Stimulated activated CD4-positive, alpha-beta T cell treated with anti-CD3 and anti-CD28 coated beads, Interleukin-1b, Interleukin-23, amount 100 ng/mL, for 24 hours (primary cell): ENCODE measurements around the gene ADARB1.

Experiments
- DNase-seq, 4 experiments: peaks; one replicate each; pipeline ENCODE4 v3.0.0-alpha.2; 2020; ENCODE audit warnings: low read depth in 4 of 4, low spot score in 1 of 4

The ADARB1 gene

DNA sequence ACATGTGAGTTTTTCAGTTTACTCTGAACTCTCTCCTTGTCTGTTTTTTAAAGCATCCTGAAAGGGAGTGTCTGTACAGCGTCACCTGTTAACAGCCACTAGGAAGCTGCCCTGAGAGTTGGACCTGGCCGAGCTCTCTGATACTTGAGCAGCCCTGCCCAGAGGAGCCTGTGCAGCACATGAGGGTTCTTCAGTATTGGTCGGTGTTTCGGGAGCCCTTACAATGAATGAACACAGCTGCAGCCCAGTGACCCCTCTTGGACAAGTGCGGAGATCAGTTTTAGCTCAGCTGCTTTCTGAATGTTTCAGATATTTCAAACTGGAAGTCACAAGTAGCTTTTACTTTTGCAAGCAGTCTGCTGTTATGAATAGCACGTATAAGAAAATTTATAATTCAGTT, 39.2 kb downstream of the ADARB1 start:
- no peak for DNase-seq

DNA sequence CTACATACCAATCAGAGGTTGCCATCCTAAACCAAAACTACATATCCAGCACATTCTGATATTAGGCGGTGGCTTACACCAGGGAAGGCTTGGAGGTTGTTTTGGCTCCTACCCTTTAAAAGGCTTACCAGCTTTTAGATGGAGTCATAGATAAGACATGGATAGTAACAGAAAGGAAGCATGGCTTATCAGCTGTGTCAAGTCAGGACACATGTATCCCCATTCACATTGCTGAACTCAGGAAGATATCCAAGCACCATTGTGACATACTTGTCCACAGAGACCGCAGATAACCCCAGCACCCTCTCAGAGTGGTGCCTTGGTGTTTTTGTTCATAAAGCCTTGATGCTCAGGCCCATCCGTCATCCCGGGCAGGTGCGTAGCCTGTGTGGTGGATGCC, 39.7 kb downstream of the ADARB1 start:
- DNase-seq = no peak

DNA sequence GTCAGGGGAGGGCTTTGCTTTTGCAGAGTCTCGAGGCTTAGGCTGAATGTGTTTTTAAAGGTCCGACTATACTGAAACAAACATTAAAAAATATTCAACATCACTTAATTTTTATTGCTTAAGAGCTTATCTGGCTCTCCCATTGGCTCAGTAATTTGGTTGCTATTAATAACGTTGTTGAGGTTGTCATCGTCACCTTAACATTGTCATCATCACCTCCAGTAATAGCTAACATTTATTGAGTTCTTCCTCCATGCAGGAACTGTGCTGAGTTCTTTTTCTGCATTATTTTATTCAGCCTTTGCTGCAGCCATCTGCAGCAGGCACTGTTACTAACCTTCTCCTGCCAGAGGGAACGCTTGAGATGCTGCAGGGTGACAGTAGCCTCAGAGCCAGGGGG, 40.1 kb downstream of the ADARB1 start:
- DNase-seq = no peak

DNA sequence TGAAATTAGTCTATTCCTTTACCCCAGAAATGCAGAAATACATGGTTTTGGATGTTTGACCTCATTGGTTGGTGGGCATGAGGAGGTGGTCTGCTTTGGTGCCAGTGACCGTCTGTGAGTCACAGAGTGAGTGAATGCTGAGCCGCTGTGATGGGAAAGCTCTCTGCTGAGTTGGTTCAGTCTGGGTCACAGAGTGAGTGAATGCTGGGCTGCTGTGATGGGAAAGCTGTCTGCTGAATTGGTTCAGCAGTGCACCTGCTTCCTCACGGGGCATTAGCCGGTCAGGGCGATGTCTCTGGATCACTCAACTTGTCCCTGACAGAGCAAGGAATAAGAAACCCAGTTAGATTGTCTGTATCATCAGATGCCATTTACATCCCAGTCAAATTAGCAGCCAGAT, 40.8 kb downstream of the ADARB1 start:
- DNase-seq = no peak

DNA sequence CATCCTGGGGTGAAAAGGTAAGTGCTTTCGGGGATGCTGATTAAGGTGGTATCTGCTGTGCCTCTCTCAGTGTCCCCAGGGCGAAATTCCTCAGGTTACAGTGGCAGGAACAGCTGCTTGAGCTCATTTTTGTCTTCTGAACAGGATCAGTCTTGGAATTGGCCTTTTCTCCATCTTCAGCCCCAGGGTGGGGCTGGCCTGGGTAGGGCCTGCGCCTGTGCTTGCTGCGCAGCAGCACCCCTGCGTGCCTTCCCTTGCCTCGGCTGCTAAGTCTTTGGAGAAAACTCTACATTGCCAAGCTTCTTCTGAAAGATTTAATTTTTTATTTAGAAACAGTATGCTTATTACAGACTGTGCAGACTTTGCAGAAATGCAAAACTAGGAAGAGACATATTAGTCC, 41.7 kb downstream of the ADARB1 start:
- DNase-seq = no peak

DNA sequence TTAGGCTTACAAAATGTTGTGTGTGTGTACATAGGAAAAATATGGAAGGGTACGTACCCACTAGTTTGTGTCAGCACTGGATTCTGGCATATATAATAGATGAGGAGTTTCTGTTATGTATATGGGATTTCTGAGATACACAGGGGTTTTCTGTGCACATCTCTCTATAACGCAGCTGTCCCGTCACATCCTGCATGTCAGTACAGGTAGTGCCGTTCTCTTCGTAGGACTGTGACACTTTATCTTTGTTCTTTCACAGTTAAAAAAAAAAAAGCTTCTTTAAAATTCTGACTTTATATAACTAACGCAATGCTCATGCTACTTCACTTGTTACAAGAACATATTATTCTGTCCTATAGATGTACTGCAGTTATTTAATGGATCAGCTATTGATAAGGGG, 42.9 kb downstream of the ADARB1 start:
- no peak for DNase-seq

DNA sequence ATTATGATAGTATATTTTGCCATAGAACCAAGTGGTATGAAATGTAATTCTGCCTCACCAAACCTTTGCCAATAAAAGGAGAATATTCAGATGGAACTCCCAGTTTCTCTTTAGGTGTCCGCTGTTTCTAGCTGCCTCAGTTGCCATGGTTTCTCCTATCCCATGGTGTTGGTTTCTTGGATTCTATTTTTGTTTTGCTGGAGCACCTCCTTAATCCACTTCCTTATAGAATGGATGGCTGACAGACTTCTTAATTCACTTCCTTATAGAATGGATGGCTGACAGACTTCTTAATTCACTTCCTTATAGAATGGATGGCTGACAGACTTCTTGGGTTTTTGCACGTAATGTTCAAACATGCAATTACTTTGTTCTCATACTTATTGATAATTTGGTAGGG, 43.7 kb downstream of the ADARB1 start:
- DNase-seq = no peak

DNA sequence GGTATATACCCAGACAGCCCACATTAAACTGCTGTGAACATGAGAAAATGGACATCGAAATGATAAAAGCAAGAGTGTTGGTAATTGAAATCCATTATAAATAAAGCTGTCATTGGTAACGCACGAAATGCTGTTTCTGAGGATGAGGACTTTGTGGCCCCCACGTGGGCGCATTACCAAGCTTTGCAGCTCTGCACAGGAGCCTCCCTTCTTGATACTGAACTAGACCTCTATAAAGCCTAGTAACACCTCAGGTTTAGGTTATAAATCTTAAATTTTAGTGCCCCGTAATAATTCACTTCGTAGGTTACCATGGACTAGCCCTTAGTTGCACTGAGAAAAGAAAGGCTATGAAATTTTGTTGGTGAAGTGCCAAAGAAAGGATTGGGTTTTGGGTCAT, 45.4 kb downstream of the ADARB1 start:
- DNase-seq = no peak

DNA sequence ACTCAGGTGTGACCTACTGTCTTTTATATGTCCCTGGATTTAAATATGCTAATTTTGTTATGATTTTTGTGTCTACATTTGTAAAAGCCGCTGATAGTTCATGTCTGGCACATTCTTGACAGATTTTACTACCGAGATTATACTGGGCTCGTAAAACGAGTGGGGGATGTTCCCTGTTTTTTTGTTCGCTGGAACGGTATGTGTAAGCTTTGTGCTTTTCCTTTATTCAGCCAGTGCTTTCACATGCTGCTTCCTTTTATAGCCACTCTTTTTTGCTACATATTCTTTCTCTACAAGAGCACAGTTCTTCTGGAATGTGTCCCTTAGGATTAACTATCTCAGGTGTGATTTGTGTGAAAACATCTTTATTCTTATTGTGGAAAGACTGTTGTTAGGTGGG, 46.6 kb downstream of the ADARB1 start:
- DNase-seq = no peak

DNA sequence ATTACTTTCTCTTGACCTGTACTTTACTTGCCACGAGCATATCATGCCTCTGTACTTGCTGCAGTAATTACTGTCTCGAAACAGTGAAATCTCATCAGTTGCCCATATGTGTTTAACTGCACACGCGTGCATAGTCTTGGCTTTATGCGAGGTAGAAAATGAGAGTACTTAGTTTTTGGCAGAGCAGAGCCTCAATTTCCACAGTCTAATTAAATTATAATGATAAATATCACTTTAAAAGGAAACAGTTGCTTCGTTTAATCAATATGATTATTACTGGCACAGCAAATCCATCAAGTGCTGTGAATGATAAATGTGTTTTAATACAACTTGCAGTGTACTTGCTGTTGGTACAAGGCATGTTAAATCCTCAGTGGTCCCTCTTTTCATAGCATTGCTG, 47.6 kb downstream of the ADARB1 start:
- DNase-seq = no peak

DNA sequence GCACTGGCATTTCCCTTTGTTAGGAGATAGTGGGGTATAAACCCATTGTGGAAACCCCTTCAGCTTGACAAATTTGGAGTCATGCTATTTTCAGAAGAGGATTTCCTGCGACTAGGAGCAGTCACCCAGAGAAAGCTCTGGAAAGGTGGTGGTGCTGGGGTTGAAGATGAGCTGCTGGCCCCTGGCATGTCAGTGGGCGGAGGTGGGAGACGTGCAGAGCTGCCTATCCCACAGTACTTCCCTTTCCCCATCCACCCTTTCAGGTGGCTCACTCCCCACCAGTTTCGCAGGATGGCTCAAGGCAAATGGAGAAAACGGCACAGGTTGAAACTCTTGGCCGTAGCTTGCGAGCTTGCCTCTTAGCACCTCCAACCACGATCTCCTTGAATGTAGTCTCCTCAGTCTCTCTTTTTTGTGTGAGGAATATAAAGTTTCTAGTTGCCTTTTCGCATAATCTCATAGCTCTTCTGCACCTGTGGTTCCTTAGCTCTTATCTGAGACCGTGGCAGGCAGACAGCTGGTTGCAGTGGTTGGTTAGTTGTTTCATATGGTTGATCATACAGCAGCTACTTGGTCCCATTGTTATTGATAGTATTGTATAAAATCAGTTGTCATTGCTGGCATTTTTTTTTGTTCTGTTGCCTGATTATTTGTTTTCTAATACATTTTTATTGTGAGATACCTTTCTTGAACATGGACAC, 48.2 kb downstream of the ADARB1 start:
- no peak for DNase-seq

DNA sequence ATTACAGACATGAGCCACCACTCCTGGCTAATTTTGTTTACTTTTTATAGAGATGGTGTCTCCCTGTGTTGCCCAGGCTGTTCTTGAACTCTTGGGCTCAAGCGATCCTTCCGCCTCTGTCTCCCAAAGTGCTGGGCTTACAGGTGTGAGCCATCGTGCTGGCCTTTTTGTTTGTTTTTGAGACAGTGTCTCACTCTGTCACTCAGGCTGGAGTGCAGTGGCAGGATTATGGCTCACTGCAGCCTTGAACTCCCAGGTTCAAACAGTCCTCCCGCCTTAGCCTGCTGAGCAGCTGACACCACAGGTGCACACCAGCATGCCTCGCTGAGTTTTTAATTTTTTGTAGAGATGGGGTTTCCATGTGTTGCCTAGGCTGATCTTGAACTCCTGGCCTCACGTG, 49.1 kb downstream of the ADARB1 start:
- DNase-seq = no peak

DNA sequence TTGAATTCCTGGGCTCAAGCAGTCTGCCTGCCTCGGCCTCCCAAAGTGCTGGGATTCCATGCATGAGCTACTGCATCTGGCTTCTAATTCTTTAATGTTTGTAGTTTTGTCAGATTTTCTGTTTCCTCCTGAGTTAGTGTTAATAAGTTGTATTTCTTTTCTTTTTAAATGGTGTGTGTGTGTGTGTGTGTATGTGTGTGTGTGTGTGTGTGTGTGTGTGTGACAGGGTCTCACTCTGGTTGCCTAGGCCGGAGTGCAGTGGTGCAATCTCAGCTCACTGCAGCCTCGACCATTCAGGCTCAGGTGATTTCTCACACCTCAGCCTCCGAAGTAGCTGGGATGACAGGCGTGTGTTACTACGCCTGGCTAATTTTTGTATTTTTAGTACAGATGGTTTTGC, 50.2 kb downstream of the ADARB1 start:
- no peak for DNase-seq

DNA sequence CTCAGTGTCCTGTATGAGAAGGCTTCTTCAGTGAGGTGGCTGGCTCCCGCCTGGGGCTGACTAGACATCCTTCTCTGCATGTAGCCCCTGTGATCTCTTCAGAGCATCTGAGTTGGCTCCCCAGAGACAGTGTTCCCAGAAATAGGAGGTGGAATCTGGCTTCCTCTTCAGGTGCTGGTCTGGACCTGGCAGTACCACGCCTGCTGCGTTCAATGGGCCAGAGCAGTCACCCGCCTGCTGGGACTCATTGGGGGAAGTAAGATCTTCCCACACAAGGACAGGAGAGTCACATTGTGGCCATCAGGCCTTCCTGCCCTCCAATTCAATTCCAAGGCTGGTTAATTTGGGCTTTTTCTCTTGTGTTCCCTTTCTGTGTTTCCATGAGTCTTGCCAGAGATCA, 51.0 kb downstream of the ADARB1 start:
- no peak for DNase-seq

DNA sequence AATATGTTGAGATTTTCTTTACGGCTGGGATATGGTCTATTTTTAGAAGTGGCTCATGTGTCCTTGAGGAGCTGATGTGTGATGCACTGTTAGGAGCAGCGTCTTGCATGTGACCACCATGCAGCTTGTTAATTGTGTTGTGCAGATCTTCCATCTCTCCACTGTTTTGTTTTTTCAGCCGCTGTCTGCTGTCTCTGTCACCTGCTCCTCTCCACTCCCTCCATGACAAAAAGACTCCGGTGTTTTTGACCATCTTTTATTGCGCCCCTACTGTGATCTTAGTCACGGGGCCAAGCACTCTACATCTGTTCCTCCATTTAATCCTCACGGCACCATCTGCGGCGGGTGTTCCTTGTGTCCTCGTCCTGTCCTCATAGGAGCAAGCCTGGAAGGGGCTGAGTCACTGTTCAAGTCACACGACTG, 51.8 kb downstream of the ADARB1 start:
- DNase-seq = no peak

DNA sequence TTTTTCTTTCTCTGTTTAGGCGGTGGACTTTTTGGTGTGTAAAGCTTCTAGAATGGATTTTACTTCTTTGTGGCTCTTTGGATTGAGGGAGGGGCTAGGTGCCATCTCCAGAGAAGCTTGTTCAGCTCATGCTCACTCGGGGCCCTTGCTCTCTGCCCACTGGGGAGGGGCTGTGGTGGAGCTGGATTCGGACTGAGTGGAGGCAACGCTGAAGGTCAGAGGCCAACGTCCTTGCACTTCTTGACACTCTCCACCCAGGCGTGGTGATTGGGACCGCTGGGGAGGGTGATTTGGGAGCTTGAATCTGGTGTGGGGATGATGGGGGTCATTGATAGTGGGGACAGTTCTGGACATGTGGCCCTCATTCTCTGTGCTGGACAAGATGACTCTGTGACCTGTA, 52.6 kb downstream of the ADARB1 start:
- DNase-seq = no peak

DNA sequence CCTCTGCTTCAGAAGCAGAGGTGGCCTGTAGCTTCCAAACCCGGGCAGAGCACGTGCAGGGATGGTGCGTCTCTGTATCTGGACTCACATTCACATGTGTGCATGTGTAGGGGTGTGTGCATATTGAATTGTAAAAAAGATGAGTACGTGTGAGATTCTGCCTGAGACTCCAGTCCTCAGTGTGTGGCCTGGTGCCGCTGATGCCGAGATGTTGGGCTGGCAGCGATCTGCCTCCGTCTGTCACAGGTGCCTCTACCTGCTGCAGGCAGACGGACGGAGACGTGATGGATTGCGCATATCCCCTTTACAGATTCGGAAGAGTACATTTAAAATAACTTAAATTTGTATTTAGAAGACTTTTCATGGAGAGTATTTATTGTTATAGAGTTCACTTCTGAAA, 53.6 kb downstream of the ADARB1 start:
- no peak for DNase-seq

DNA sequence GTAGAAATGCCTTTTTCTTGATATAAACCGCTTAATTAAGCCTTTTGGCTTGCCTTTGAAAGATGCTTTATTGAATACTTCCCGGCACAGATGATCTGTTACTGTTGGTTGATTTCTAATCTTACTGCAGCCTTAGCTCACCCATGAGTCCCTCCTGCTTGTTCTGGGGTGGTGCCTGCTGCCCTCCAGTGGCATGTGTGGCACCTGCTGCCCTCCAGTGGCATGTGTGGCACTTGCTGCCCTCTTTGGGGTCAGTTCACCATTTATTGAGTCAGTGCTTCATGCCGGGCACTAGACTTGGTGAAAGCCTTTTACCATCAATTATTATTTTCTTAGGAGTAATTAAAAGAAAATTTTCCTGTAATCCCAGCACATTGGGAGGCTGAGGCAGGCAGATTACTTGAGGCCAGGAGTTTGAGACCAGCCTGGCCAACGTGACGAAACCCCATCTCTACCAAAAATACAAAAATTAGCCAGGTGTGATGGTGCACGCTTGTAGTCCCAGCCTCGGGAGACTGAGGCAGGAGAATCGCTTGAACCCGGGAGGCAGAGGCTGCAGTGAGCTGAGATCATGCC, 54.3 kb downstream of the ADARB1 start:
- DNase-seq = peak in 3 of 4 experiments; percentile 35 to 59 (median 57)

DNA sequence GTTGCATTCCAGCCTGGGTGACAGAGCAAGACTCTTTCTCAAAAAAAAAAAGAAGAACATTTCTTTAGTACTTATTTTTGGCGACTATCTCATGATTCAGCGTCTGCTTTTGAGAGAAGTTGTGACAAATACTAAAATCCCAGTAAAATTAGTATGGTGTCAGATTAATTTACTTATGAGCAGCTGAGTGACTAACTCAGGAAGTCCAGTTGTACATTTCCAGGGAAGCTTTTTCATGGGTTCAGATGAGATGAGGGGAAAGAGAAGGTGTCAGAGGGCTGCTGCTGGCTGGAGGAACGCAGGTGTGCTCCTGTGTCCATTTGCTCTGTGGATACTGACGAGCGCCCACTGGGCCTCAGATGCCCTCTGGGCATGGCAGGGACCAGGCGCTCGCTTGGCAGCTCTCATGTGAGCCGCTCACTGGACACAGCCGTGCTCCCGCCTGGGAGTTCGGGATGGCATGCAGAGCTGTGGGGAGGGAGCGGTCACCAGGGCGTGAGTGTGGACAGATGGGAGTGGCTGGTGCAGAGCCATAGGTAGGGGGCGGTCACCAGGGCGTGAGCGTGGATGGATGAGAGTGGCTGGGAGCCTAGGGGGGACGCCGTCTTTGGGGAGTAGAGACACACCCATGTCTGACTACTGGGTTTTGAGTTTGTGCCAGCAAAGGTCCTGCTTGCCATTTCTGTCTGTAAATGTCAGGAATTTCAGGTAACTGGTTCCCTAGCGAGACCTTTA, 55.0 kb downstream of the ADARB1 start:
- DNase-seq = no peak

DNA sequence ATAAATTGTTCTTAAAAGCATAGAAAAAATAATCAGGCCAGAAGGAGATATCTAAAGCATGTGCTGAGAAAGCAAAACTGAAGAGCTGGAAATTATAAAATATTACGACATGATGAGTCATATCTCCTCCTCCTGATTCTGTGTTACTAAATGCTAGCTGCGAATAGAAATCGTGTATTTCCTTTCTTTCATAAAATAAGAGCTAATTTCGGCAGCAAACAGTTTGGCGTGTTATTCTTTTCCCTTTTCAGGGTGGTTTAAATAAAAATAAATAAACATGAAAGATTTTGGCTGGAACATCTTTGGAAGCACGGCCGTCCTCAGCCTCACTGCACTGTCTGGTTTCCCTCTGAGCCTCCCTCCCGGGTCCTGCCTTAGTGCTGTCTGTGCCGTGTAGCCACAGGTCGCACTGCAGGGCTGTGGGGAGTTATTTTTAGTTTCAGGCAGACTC, 56.0 kb downstream of the ADARB1 start:
- DNase-seq = no peak

DNA sequence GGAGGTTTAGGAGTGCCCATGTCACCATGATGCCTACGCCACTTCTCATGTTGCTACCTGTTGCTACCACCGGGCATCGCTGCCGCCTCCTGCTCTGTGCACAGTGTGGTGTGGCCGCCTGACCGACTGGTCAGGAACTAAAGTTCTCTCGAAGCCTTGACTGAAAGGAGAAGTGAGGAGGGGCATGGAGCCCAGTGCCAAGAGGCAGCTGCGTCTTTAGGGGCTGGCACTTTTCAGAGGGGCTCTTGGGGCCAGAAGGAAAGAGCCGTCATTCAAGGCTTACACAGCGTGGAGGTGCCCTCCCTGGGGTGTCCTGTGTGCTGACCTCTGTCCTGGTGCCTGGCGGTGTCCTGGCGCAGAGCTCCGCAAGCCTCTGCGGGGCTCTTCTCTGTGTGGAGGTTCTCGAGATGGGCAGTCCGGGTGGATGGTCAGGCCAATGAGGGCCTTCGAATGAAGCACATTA, 57.2 kb downstream of the ADARB1 start:
- no peak for DNase-seq

DNA sequence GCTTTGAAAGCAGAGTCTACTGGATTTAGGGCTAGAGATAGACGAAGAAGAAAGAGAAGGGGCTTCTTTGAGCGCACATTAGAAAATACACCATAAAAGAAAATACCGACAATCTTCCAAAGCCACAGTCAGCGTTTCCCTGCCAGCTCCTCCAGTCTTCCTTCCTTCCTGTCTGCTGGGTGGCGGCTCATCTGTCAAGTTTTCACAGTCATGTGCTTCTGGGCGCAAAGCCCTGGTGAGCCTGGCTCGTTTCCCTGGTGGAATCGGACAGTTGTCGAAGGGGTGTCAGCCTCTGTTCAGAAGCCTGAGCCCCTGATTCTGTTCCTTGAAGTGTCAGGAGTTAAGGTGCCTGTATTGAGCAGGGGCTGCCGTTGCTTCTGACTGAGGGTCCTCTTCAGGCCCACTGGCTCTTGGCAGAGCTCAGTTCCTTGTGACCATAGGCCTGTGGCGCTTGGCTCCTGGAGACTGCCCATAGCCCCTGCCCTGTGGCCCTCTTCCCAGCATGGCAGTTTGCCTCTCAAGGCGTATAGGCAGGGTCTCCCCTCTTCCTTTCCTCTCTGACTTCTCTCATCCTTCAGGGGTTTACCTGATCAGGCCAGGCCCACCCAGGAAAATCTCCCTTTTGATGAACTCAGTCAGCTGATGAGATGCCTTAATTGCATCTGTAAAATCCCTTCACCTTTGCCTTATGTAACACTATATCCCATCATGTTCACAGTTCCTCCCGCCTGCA, 58.6 kb downstream of the ADARB1 start:
- no peak for DNase-seq
